ENCODE data around the gene PDSS2.
A peak's percentile ranks its signal among the peaks of the same experiment; 100 is the strongest.

The PDSS2 gene

DNA sequence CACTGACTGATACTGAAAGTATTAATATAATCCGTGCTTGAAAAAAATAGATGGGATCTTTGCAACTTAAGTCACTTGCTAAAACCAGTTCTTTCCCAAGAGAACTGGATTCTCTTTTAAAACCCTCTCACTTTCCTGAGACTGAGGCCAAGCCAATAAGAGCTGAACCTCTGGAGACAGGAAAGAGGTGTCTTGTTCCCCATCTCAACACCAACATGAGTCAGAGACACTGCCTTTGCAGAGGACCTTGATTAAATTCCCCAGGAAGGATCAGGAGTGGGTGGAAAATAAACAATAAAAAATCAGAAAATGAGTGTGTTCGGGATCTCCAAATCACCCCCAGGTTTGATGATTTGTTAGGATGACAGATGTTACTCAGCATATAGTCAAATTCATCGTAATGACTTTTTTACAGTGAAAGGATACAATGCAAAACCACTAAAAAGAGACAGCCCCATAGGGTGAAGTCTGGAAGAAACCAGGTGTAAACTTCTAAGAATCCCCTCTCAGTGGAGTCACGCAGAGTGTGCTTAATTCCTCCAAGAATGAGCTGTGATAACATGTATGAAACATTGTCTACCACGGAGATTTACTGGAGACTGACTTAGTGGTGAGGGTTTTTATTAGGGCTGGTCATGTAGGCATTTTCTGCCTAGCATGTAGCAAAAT, 221.2 kb downstream of the PDSS2 start:
- peaks cover 0 to 3% (median 0%) of the 10 kb centered on the region in 5 donors for H3K36me3 ChIP-seq (ENCODE audit: control insufficient read depth in 5 of 5, insufficient read depth in 5 of 5, low read length in 5 of 5)
- no peaks in the 10 kb centered on the region for H3K27me3 ChIP-seq (ENCODE audit: control insufficient read depth in 5 of 5, insufficient read depth in 4 of 5, low read length in 5 of 5)
- H3K9ac ChIP-seq (ENCODE audit: low read length in 5 of 5), result no peak overlapping the region
- peaks cover 7 to 17% (median 15%) of the 10 kb centered on the region in 5 donors for H3K4me1 ChIP-seq (ENCODE audit: control insufficient read depth in 5 of 5, insufficient read depth in 5 of 5, low read length in 5 of 5)
- no peak overlapping the region for H3K27ac ChIP-seq (ENCODE audit: low read depth, low read length)
- H3K9me3 ChIP-seq (ENCODE audit: control insufficient read depth in 5 of 5, low read length in 5 of 5), result peaks cover 0 to 5% (median 0%) of the 10 kb centered on the region in 5 donors
- no peak overlapping the region for H3K4me3 ChIP-seq (ENCODE audit: low read depth in 1 of 5, low read length in 5 of 5)

DNA sequence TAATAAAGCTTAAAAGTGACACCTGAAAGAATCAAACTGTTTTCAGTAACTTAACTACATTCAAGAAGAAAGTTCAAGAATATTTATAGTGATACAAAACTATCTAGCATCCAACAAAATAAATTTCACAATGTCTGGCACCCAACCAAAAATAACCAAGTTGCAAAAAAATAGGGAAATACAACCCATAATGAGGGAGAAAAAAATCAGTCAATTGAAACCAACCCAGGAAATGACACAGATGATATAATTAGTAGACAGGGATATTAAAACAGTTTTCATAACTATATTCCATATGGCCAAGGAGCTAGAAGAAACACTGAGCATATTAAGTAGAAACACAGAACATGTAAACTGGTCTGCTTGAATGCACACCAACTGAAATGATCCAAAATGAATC, 223.9 kb downstream of the PDSS2 start:
- H3K4me3 ChIP-seq (ENCODE audit: low read depth in 1 of 5, low read length in 5 of 5), result no peak overlapping the region
- peaks cover 0 to 3% (median 0%) of the 10 kb centered on the region in 5 donors for H3K36me3 ChIP-seq (ENCODE audit: control insufficient read depth in 5 of 5, insufficient read depth in 5 of 5, low read length in 5 of 5)
- H3K27ac ChIP-seq (ENCODE audit: low read depth, low read length), result no peak overlapping the region
- peaks cover 0 to 5% (median 0%) of the 10 kb centered on the region in 5 donors for H3K9me3 ChIP-seq (ENCODE audit: control insufficient read depth in 5 of 5, low read length in 5 of 5)
- H3K27me3 ChIP-seq (ENCODE audit: control insufficient read depth in 5 of 5, insufficient read depth in 4 of 5, low read length in 5 of 5), result no peaks in the 10 kb centered on the region
- H3K4me1 ChIP-seq (ENCODE audit: control insufficient read depth in 5 of 5, insufficient read depth in 5 of 5, low read length in 5 of 5), result peaks cover 4 to 12% (median 10%) of the 10 kb centered on the region in 5 donors
- no peak overlapping the region for H3K9ac ChIP-seq (ENCODE audit: low read length in 5 of 5)

- no peak overlapping the region for H3K4me3 ChIP-seq (ENCODE audit: low read depth in 1 of 5, low read length in 5 of 5)
- H3K9me3 ChIP-seq (ENCODE audit: control insufficient read depth in 5 of 5, low read length in 5 of 5), result peaks cover 0 to 5% (median 0%) of the 10 kb centered on the region in 5 donors
- H3K36me3 ChIP-seq (ENCODE audit: control insufficient read depth in 5 of 5, insufficient read depth in 5 of 5, low read length in 5 of 5), result peaks cover 0 to 3% (median 0%) of the 10 kb centered on the region in 5 donors
These were observed 224.4 kb downstream of the PDSS2 start for GRCh38 chr6:107235007-107235406.

DNA sequence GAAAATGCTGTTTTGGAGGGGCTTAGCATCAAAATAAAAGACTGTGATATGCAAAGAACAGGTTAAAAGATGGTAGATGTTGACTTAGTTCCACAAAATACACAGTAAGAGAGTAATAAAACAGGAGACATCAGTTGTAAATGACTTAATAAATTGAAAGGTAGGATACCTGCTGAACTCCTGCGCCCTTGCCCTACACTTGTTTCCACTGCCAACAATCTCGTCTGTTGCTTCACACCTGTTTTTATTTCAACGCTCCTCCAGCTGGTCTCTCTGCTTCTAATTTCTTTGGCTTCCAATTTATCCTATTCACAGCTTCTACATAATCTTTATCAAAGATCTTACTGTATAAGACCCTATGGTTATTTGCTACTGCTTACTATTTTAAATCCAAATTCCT, 228.1 kb downstream of the PDSS2 start:
- no peaks in the 10 kb centered on the region for H3K36me3 ChIP-seq (ENCODE audit: control insufficient read depth in 5 of 5, insufficient read depth in 5 of 5, low read length in 5 of 5)
- peaks cover 4 to 19% (median 12%) of the 10 kb centered on the region in 5 donors for H3K4me1 ChIP-seq (ENCODE audit: control insufficient read depth in 5 of 5, insufficient read depth in 5 of 5, low read length in 5 of 5)
- H3K27ac ChIP-seq (ENCODE audit: low read depth, low read length), result no peak overlapping the region
- no peaks in the 10 kb centered on the region for H3K27me3 ChIP-seq (ENCODE audit: control insufficient read depth in 5 of 5, insufficient read depth in 4 of 5, low read length in 5 of 5)
- H3K4me3 ChIP-seq (ENCODE audit: low read depth in 1 of 5, low read length in 5 of 5), result no peak overlapping the region
- H3K9ac ChIP-seq (ENCODE audit: low read length in 5 of 5), result no peak overlapping the region
- H3K9me3 ChIP-seq (ENCODE audit: control insufficient read depth in 5 of 5, low read length in 5 of 5), result peaks cover 0 to 2% (median 0%) of the 10 kb centered on the region in 5 donors

More at GRCh38 chr6:107235007-107235406, 224.4 kb downstream of the PDSS2 start:
- peak overlapping the region in 1 of 5 donors; percentile 21 for H3K9ac ChIP-seq (ENCODE audit: low read length in 5 of 5)
- no peaks in the 10 kb centered on the region for H3K27me3 ChIP-seq (ENCODE audit: control insufficient read depth in 5 of 5, insufficient read depth in 4 of 5, low read length in 5 of 5)
- no peak overlapping the region for H3K27ac ChIP-seq (ENCODE audit: low read depth, low read length)
- peaks cover 4 to 14% (median 12%) of the 10 kb centered on the region in 5 donors for H3K4me1 ChIP-seq (ENCODE audit: control insufficient read depth in 5 of 5, insufficient read depth in 5 of 5, low read length in 5 of 5)

GRCh38 chr6:107230448-107230847, 228.9 kb downstream of the PDSS2 start:
- H3K27ac ChIP-seq (ENCODE audit: low read depth, low read length), result no peak overlapping the region
- H3K36me3 ChIP-seq (ENCODE audit: control insufficient read depth in 5 of 5, insufficient read depth in 5 of 5, low read length in 5 of 5), result no peaks in the 10 kb centered on the region
- H3K9ac ChIP-seq (ENCODE audit: low read length in 5 of 5), result no peak overlapping the region
- no peaks in the 10 kb centered on the region for H3K27me3 ChIP-seq (ENCODE audit: control insufficient read depth in 5 of 5, insufficient read depth in 4 of 5, low read length in 5 of 5)
- H3K4me3 ChIP-seq (ENCODE audit: low read depth in 1 of 5, low read length in 5 of 5), result no peak overlapping the region
- H3K4me1 ChIP-seq (ENCODE audit: control insufficient read depth in 5 of 5, insufficient read depth in 5 of 5, low read length in 5 of 5), result peaks cover 4 to 15% (median 7%) of the 10 kb centered on the region in 5 donors
- no peaks in the 10 kb centered on the region for H3K9me3 ChIP-seq (ENCODE audit: control insufficient read depth in 5 of 5, low read length in 5 of 5)

GRCh38 chr6:107230024-107230423, 229.3 kb downstream of the PDSS2 start:
- H3K4me1 ChIP-seq (ENCODE audit: control insufficient read depth in 5 of 5, insufficient read depth in 5 of 5, low read length in 5 of 5), result peaks cover 2 to 11% (median 3%) of the 10 kb centered on the region in 5 donors
- H3K36me3 ChIP-seq (ENCODE audit: control insufficient read depth in 5 of 5, insufficient read depth in 5 of 5, low read length in 5 of 5), result no peaks in the 10 kb centered on the region
- no peaks in the 10 kb centered on the region for H3K9me3 ChIP-seq (ENCODE audit: control insufficient read depth in 5 of 5, low read length in 5 of 5)
- no peak overlapping the region for H3K9ac ChIP-seq (ENCODE audit: low read length in 5 of 5)
- no peaks in the 10 kb centered on the region for H3K27me3 ChIP-seq (ENCODE audit: control insufficient read depth in 5 of 5, insufficient read depth in 4 of 5, low read length in 5 of 5)
- no peak overlapping the region for H3K27ac ChIP-seq (ENCODE audit: low read depth, low read length)
- no peak overlapping the region for H3K4me3 ChIP-seq (ENCODE audit: low read depth in 1 of 5, low read length in 5 of 5)

DNA sequence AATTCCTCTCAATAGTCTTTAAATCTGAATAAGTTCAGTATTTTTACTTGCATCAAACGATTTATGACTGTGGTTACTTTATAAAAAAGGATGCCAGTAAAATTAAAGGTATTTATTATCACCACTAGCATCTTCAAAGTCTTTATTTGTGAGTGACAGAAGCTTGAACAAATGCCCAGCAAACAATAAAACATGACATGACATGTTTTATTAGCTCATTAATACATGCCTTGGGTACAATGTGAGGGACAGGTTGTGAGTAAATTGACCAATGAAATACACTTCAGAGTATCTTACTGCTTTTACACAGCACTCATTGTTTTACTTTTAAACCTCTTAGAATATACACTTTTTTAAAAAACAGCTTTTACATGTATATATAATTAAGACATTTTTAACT, 230.6 kb downstream of the PDSS2 start:
- no peaks in the 10 kb centered on the region for H3K36me3 ChIP-seq (ENCODE audit: control insufficient read depth in 5 of 5, insufficient read depth in 5 of 5, low read length in 5 of 5)
- no peaks in the 10 kb centered on the region for H3K9me3 ChIP-seq (ENCODE audit: control insufficient read depth in 5 of 5, low read length in 5 of 5)
- H3K4me3 ChIP-seq (ENCODE audit: low read depth in 1 of 5, low read length in 5 of 5), result no peak overlapping the region
- no peak overlapping the region for H3K9ac ChIP-seq (ENCODE audit: low read length in 5 of 5)
- no peak overlapping the region for H3K27ac ChIP-seq (ENCODE audit: low read depth, low read length)
- H3K4me1 ChIP-seq (ENCODE audit: control insufficient read depth in 5 of 5, insufficient read depth in 5 of 5, low read length in 5 of 5), result peaks cover 0 to 8% (median 0%) of the 10 kb centered on the region in 5 donors
- H3K27me3 ChIP-seq (ENCODE audit: control insufficient read depth in 5 of 5, insufficient read depth in 4 of 5, low read length in 5 of 5), result no peaks in the 10 kb centered on the region

DNA sequence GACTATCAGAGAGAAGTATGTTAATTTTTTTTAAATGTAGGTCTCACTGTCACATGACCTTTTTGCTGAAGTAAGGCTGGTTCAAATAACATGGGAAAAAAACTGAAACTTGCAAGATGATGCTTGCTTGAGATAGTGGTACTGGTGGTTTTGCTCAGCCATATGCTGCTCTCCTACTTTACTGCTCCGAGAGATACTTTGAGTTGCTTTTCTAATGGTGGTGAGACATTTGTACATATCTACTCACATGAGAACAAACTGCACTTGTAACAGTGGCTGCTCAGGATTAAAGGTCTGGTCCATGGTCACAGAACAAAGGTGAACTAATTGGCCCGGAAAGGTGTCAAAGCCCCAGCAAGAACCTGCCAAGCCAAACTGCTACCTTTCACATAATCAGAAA, 237.8 kb downstream of the PDSS2 start:
- H3K27me3 ChIP-seq (ENCODE audit: control insufficient read depth in 5 of 5, insufficient read depth in 4 of 5, low read length in 5 of 5), result no peaks in the 10 kb centered on the region
- no peaks in the 10 kb centered on the region for H3K36me3 ChIP-seq (ENCODE audit: control insufficient read depth in 5 of 5, insufficient read depth in 5 of 5, low read length in 5 of 5)
- H3K4me1 ChIP-seq (ENCODE audit: control insufficient read depth in 5 of 5, insufficient read depth in 5 of 5, low read length in 5 of 5), result no peaks in the 10 kb centered on the region
- no peak overlapping the region for H3K27ac ChIP-seq (ENCODE audit: low read depth, low read length)
- no peak overlapping the region for H3K9ac ChIP-seq (ENCODE audit: low read length in 5 of 5)
- H3K4me3 ChIP-seq (ENCODE audit: low read depth in 1 of 5, low read length in 5 of 5), result no peak overlapping the region
- H3K9me3 ChIP-seq (ENCODE audit: control insufficient read depth in 5 of 5, low read length in 5 of 5), result no peaks in the 10 kb centered on the region

DNA sequence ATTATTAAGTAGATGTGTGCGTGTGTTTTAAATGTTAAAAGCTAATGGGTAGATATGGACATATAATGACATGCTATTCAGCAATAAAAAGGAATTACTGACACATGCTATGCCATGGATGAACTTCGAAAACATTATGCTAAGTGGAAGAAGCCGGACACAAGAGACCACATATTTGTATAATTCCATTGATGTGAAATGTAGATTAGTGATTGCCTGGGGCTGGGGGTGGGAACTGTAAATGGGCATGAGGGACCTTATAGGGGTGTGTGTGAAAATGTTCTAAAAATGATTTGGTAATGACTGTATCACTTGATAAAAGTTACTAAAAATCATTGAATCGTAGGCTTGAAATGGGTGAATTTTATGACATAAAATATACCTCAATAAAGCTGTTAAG, 239.5 kb downstream of the PDSS2 start:
- Histone ChIP-seq H3K4me3 (ENCODE audit: low read depth in 1 of 5, low read length in 5 of 5) (no peak overlapping the region), H3K27ac (ENCODE audit: low read depth, low read length) (no peak overlapping the region), H3K9ac (ENCODE audit: low read length in 5 of 5) (no peak overlapping the region), H3K9me3 (ENCODE audit: control insufficient read depth in 5 of 5, low read length in 5 of 5) (no peaks in the 10 kb centered on the region), H3K36me3 (ENCODE audit: control insufficient read depth in 5 of 5, insufficient read depth in 5 of 5, low read length in 5 of 5) (no peaks in the 10 kb centered on the region), H3K4me1 (ENCODE audit: control insufficient read depth in 5 of 5, insufficient read depth in 5 of 5, low read length in 5 of 5) (no peaks in the 10 kb centered on the region), H3K27me3 (ENCODE audit: control insufficient read depth in 5 of 5, insufficient read depth in 4 of 5, low read length in 5 of 5) (no peaks in the 10 kb centered on the region)

DNA sequence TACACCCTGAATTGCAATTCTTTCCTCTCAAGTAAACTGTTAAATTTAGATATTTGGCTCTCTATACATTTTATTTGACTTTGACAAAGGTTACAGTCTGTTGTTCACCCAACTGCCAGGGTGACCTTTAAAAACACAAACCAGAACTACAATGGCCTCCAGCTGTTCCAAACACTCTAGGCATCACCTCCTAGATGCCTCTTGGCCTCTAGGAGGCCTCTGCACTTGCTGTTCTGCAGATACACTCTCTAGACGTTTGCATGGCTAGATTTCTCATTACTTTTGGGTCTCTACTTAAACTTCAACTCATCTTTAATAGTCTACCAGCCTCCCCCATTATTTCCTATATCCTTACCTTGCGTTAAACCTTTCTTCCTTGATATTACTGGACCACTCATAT, 241.2 kb downstream of the PDSS2 start:
- H3K4me3 ChIP-seq (ENCODE audit: low read depth in 1 of 5, low read length in 5 of 5), result no peak overlapping the region
- H3K4me1 ChIP-seq (ENCODE audit: control insufficient read depth in 5 of 5, insufficient read depth in 5 of 5, low read length in 5 of 5), result no peaks in the 10 kb centered on the region
- no peak overlapping the region for H3K9ac ChIP-seq (ENCODE audit: low read length in 5 of 5)
- H3K9me3 ChIP-seq (ENCODE audit: control insufficient read depth in 5 of 5, low read length in 5 of 5), result no peaks in the 10 kb centered on the region
- H3K36me3 ChIP-seq (ENCODE audit: control insufficient read depth in 5 of 5, insufficient read depth in 5 of 5, low read length in 5 of 5), result no peaks in the 10 kb centered on the region
- H3K27me3 ChIP-seq (ENCODE audit: control insufficient read depth in 5 of 5, insufficient read depth in 4 of 5, low read length in 5 of 5), result no peaks in the 10 kb centered on the region
- H3K27ac ChIP-seq (ENCODE audit: low read depth, low read length), result no peak overlapping the region
